ENCODE measurements around the gene ECI2.

Gene ECI2, protein sequence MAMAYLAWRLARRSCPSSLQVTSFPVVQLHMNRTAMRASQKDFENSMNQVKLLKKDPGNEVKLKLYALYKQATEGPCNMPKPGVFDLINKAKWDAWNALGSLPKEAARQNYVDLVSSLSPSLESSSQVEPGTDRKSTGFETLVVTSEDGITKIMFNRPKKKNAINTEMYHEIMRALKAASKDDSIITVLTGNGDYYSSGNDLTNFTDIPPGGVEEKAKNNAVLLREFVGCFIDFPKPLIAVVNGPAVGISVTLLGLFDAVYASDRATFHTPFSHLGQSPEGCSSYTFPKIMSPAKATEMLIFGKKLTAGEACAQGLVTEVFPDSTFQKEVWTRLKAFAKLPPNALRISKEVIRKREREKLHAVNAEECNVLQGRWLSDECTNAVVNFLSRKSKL

DNA sequence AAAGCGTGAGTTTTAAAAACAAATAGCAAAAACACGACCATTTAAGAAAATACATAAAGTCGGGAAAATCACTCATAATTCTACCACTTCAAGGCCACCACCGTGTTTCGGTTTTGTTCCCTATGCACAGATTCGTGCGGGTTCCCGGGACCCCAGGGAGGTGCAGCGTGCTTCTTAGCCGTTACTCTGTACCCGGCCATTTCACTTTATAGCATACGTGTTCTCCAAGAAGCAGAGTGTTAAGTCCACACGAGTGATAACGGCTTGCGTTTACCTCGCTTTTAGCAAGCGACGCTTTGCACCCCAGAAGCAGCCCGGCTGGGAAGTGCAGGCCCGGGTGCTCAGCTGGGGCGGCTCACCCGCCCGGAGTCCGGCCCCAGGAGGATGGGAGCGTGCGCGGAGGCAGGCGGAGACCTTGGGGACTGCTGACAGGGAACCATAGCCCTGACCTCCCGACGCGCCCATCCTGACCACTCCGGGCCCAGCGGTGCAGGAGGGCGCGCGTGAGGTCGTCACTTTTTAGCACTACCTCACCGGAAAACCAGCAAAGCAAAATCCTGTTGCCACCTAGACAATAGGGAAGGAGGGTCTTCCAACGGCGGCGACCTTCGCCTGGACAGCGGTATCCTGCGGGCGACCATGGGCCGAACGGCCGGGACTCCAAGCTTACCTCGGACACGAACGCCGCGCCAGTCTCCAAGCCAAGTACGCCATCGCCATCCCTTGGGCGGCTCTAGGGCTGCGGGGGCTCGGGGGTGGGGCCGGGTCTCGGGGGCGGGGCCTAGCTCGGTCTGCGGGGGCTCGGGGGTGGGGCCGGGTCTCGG is at the start of gene ECI2:
ECI2 (minus strand) TSS at position 735 of the 824 bp plus-strand sequence; CDS start at position 720, 15 bp downstream.
- TF ChIP-seq, protein P1, sequence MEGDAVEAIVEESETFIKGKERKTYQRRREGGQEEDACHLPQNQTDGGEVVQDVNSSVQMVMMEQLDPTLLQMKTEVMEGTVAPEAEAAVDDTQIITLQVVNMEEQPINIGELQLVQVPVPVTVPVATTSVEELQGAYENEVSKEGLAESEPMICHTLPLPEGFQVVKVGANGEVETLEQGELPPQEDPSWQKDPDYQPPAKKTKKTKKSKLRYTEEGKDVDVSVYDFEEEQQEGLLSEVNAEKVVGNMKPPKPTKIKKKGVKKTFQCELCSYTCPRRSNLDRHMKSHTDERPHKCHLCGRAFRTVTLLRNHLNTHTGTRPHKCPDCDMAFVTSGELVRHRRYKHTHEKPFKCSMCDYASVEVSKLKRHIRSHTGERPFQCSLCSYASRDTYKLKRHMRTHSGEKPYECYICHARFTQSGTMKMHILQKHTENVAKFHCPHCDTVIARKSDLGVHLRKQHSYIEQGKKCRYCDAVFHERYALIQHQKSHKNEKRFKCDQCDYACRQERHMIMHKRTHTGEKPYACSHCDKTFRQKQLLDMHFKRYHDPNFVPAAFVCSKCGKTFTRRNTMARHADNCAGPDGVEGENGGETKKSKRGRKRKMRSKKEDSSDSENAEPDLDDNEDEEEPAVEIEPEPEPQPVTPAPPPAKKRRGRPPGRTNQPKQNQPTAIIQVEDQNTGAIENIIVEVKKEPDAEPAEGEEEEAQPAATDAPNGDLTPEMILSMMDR (IDR thresholded peaks at IDR 0.05; ENCODE audit: borderline replicate concordance, control extremely low read depth, extremely low read depth, insufficient read depth, missing control alignments) = no peak
- DNase-seq (ENCODE audit: low spot score) = peak; percentile 65
- in situ Hi-C loops (cut with MboI; ENCODE audit: low sequenced_read_pairs, unreplicated experiment) = no loop called here

DNA sequence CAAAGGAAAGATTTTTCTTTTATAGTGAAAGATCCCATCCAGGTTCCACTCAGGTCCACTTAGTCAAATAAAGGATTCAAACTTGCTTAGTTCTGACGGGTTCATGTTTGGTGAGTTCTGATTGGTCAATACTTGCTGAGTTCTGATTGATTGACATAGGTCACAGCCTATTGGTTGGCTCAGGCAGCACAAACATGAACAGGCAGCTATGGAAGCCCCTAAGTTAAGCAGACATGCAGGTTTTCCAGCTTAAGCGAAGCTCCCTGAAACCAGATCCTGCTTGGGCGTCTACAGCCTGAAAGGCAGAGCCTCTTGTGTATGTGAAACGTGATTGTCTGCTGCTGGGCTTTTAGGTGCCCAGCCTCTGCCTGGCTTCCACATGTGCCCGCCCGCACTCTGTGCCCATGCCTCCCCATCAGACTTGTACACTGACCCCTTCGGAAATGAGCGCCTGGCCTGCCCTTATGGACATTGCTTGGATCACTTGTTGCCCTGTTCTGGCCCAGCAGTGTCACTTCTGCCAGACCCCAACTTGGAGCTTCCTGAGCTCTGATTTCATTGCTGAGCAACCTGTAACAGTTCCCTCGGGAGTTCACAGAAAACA is 45.4 kb upstream of the ECI2 start:
- TF ChIP-seq, protein P1 (IDR thresholded peaks at IDR 0.05; ENCODE audit: borderline replicate concordance, control extremely low read depth, extremely low read depth, insufficient read depth, missing control alignments) = no peak
- in situ Hi-C loops (cut with MboI; ENCODE audit: low sequenced_read_pairs, unreplicated experiment) = no loop called here
- DNase-seq (ENCODE audit: low spot score) = no peak

DNA sequence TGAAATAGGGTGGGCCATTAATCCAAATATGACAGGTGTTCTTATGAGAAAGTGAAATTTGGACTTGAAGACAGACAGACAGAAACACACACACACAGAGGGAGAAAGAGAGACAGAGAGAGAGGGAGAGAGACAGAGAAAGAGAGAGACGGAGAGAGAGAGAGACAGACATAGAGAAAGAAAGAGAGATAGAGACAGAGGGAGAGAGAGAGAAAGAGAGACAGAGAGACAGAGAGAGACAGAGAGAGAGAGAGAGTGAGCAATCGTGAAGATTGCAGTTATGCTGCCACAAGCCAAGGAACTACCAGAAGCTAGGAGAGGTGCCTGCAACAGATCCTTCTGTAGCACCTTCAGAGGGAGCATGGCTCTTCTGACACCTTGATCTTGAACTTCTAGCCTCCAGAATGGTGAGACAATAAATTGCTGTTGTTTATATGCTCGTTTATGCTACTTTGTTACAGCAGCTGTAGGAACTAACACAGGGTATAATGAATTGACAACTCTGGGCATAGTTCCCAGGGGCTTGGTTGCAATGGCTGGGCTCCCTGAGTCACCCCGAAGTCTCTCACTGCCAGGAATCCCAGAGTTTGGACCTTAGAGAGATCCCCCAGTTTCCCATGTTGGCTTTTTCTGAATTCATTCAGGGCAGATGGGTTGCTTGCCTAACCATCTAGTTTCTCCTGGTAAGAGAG is 44.7 kb upstream of the ECI2 start:
- in situ Hi-C loops (cut with MboI; ENCODE audit: low sequenced_read_pairs, unreplicated experiment) = no loop called here
- no peak for DNase-seq (ENCODE audit: low spot score)
- TF ChIP-seq, protein P1 (IDR thresholded peaks at IDR 0.05; ENCODE audit: borderline replicate concordance, control extremely low read depth, extremely low read depth, insufficient read depth, missing control alignments) = no peak

DNA sequence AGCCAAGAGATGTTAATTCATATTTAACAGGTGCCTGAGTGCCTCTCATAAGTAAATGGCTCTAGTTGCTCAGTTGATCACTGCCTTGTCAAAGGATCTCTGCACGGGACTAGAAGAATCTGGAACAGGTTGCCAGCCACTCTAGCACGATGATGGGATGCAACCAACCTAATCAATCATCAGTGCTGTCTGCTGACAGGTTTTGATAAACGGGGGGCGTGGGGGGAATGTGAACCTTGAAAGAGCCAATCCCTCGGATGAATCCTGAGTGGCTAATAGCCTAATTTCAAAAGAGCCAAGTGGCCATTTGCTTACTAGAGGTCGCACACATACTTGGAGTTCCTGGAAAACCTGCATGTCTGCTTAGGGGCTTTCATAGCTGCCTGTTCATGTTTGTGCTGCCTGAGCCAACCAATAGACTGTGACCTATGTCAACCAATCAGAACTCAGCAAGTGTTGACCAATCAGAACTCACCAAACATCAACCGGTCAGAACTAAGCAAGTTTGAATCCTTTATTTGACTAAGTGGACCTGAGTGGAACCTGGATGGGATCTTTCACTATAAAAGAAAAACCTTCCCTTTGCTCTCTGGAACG is 43.5 kb upstream of the ECI2 start:
- no peak for DNase-seq (ENCODE audit: low spot score)
- in situ Hi-C loops (cut with MboI; ENCODE audit: low sequenced_read_pairs, unreplicated experiment) = no loop called here
- TF ChIP-seq, protein P1 (IDR thresholded peaks at IDR 0.05; ENCODE audit: borderline replicate concordance, control extremely low read depth, extremely low read depth, insufficient read depth, missing control alignments) = no peak

DNA sequence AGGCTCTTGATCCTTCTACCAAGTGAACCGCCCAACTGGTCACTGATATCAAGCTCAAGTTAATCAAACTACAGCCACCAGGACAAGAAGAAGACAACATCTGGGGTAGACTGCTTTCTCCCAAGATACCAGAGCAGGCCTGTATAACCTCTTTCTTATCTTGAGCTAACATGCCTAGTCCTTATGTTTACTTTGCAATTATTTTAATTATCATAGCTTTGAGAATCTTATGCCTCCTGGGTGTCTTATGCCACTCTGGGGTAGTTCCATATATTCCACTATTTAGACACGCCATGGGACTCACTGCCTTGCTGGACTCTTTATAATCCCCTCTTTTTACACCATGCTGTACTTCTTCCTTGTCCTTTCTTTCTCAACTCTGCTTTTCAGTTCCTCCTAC is 41.5 kb upstream of the ECI2 start:
- in situ Hi-C loops (cut with MboI; ENCODE audit: low sequenced_read_pairs, unreplicated experiment) = no loop called here
- TF ChIP-seq, protein P1 (IDR thresholded peaks at IDR 0.05; ENCODE audit: borderline replicate concordance, control extremely low read depth, extremely low read depth, insufficient read depth, missing control alignments) = no peak
- no peak for DNase-seq (ENCODE audit: low spot score)

All from GM13976 (cell line).